Endothelial cell of umbilical vein (primary cell): ENCODE data around the gene PSMB2. TPM values are rescaled to one million over a fixed set of nuclear protein-coding genes. Genes with fewer than 3 reads are reported as not detected.

Source experiments
- BruUV-seq: library from RNA; stranded (reverse); fragments of 400-500 nt; replicated peaks from 2 replicates; lab custom pipeline; 2021; lab: Mats Ljungman, UMichigan
- CTCF ChIA-PET: fragments of 300-600, 350-600 bp; sonication (Branson Sonifier 250); formaldehyde crosslinking; loops from one replicate; lab custom pipeline; 2021; ENCODE audit warnings: antibody characterized with exemption, inconsistent platforms; lab: Charles Lee
- POLR2A ChIA-PET: fragments of 300-600, 350-600 bp; sonication (Branson Sonifier 250); formaldehyde crosslinking; loops from one replicate; lab custom pipeline; 2021; ENCODE audit warnings: antibody characterized with exemption, inconsistent platforms; lab: Charles Lee
- DNase-seq: peaks from one replicate; pipeline ENCODE4 v3.0.0-alpha.2; 2011; ENCODE audit warnings: low read depth, low spot score
- FAIRE-seq: peaks from 2 replicates; lab custom pipeline; 2011; peaks lifted over from hg19 to GRCh38; lab: Jason Lieb, UNC
- H2AFZ ChIP-seq: 2 replicates; pipeline ENCODE4 v1.6.0; 2012; ENCODE audit warnings: low read depth, low read length, control low read depth, inconsistent platforms
- H3K27ac ChIP-seq: 2 replicates; pipeline ENCODE4 v1.5.1; 2011; ENCODE audit warnings: low read depth, mild to moderate bottlenecking, control low read depth, low read length, moderate library complexity; ENCODE audit not compliant: insufficient read depth
- H3K27me3 ChIP-seq, 2 experiments: 2 replicates each; pipeline versions ENCODE4 v1.6.0 to v1.6.1; 2011; ENCODE audit warnings: low read length in 2 of 2, mixed read lengths in 1 of 2; ENCODE audit not compliant: control insufficient read depth in 2 of 2, insufficient read depth in 2 of 2
- H3K36me3 ChIP-seq, 2 experiments: 2 replicates in 1 of 2; 3 replicates in 1 of 2; pipeline ENCODE4 v1.5.1; 2011; ENCODE audit warnings: low read length in 2 of 2, mild to moderate bottlenecking in 1 of 2, moderate library complexity in 1 of 2; ENCODE audit not compliant: control insufficient read depth in 2 of 2, insufficient read depth in 2 of 2; ENCODE audit errors: extremely low read depth in 1 of 2
- H3K4me1 ChIP-seq: 3 replicates; pipeline ENCODE4 v1.5.1; 2011; ENCODE audit warnings: mild to moderate bottlenecking, low read length; ENCODE audit not compliant: control insufficient read depth, insufficient read depth; ENCODE audit errors: extremely low read depth
- H3K4me2 ChIP-seq: 2 replicates; pipeline ENCODE4 v1.6.1; 2011; ENCODE audit warnings: low read length, control low read depth, mixed read lengths; ENCODE audit not compliant: insufficient read depth
- H3K4me3 ChIP-seq, 3 experiments: fragments of 200-600 bp in 1 of 3; sonication (generic), shearing (Covaris generic) in 1 of 3; replicated peaks in 1 of 3; 2 replicates each; pipeline ENCODE4 v1.5.1; 2011 to 2016; ENCODE audit warnings: control low read depth in 3 of 3, low read length in 3 of 3, mild to moderate bottlenecking in 2 of 3, inconsistent platforms in 1 of 3, low read depth in 1 of 3, moderate library complexity in 1 of 3; ENCODE audit not compliant: insufficient read depth in 1 of 3
- H3K79me2 ChIP-seq: 2 replicates; pipeline ENCODE4 v1.6.0; 2012; ENCODE audit warnings: low read length, inconsistent platforms; ENCODE audit not compliant: control insufficient read depth, insufficient read depth
- H3K9ac ChIP-seq: replicated peaks from 2 replicates; pipeline ENCODE3; 2011; ENCODE audit warnings: low read length, control low read depth; ENCODE audit not compliant: insufficient read depth; ENCODE audit errors: extremely low read depth
- H3K9me1 ChIP-seq: replicated peaks from 3 replicates; pipeline ENCODE4 v1.6.0; 2011; ENCODE audit warnings: mild to moderate bottlenecking, low read length; ENCODE audit not compliant: control insufficient read depth, insufficient read depth; ENCODE audit errors: extremely low read depth
- H3K9me3 ChIP-seq: replicated peaks from 2 replicates; pipeline ENCODE4 v1.5.1; 2012; ENCODE audit warnings: low read length, inconsistent platforms; ENCODE audit not compliant: control insufficient read depth, insufficient read depth
- H4K20me1 ChIP-seq: replicated peaks from 2 replicates; pipeline ENCODE3; 2011; ENCODE audit warnings: mild to moderate bottlenecking, low read length; ENCODE audit not compliant: control insufficient read depth, insufficient read depth; ENCODE audit errors: extremely low read depth
- CTCF ChIP-seq, 2 donors: IDR thresholded peaks; 1 replicate in 1 of 2; 2 replicates in 1 of 2; pipeline ENCODE4 v1.5.1; 2011; ENCODE audit warnings: low read length in 2 of 2, mild to moderate bottlenecking in 2 of 2, moderate library complexity in 2 of 2, control low read depth in 1 of 2, inconsistent platforms in 1 of 2, low read depth in 1 of 2; ENCODE audit not compliant: insufficient read depth in 1 of 2; ENCODE audit errors: extremely low read depth in 1 of 2
- GATA2 ChIP-seq: IDR thresholded peaks from 2 replicates; pipeline ENCODE4 v1.7.0; 2011; ENCODE audit warnings: low read depth, mild to moderate bottlenecking, moderate library complexity, mixed read lengths, low read length; ENCODE audit not compliant: insufficient read length, insufficient read depth
- JUN ChIP-seq: IDR thresholded peaks from 2 replicates; pipeline ENCODE4 v1.6.1; 2011; ENCODE audit warnings: borderline replicate concordance, low read depth; ENCODE audit not compliant: insufficient read length, insufficient read depth
- MAX ChIP-seq: IDR thresholded peaks from 2 replicates; pipeline ENCODE4 v1.6.1; 2011; ENCODE audit not compliant: insufficient read depth, insufficient read length
- POLR2A ChIP-seq: IDR thresholded peaks from 2 replicates; pipeline ENCODE4 v1.6.1; 2012; ENCODE audit warnings: low read depth, mild to moderate bottlenecking, control low read depth, low read length
- POLR2AphosphoS5 ChIP-seq: IDR thresholded peaks from 2 replicates; pipeline ENCODE4 v1.6.1; 2012; ENCODE audit warnings: low read depth, mild to moderate bottlenecking, control low read depth, low read length, moderate library complexity; ENCODE audit not compliant: insufficient read depth
- dilution Hi-C: fragments of 300-500 bp; cut with MboI; formaldehyde crosslinking; loops from one replicate; pipeline ENCODE4 v1.15.0; 2019; ENCODE audit warnings: low sequenced_read_pairs; ENCODE audit not compliant: extremely low pct_ligation_motif_present
- intact Hi-C: fragments of 100-400 bp; cut with micrococcal nuclease; formaldehyde crosslinking; loops from one replicate; pipeline ENCODE4 v1.10.0; 2022
- polyA plus RNA-seq, 4 experiments: library from polyadenylated mRNA; depleted of rRNA in 3 of 4; stranded (reverse) in 3 of 4; unstranded in 1 of 4; fragments of >200 nt; gene quantifications; 2 replicates each; pipeline versions ENCODE4 v1.2.1 to v1.2.3, GENCODE V29; 2011 to 2012; ENCODE audit warnings: missing spikeins in 1 of 4
- total RNA-seq: library from RNA; stranded (reverse); gene quantifications from 2 replicates; pipeline ENCODE4 v1.2.3, GENCODE V29; 2021

The PSMB2 gene
- total and polyA plus RNA-seq, 2 donors (not counting 3 experiments of a cell fraction or from before 2014, with no cell fraction given): 93.6 to 118 TPM

GRCh38 chr1:35564037-35564883 is 77.1 kb downstream of the PSMB2 start:
- H3K36me3 ChIP-seq: peaks cover 0 to 4% of the 10 kb centered on the region in 2 experiments
- H3K9me3 ChIP-seq: no peaks in the 10 kb centered on the region
- FAIRE-seq (peak; percentile 90), DNase-seq (peak; percentile 70)
- intact Hi-C loops (loop anchor here (1.0 to 5.0 kb wide), 2 partner anchors 113 to 712 kb away; no protein-coding TSS in a partner anchor), dilution Hi-C loops (no loop called here)
- no peak for TF ChIP-seq JUN
- no peak for TF ChIP-seq GATA2
- TF ChIP-seq POLR2A: no peak
- TF ChIP-seq CTCF (IDR thresholded peaks at IDR 0.05; ENCODE audit: extremely low read depth in 1 of 2, insufficient read depth in 1 of 2, low read depth in 1 of 2, low read length in 2 of 2): peak; percentile 72 to 84
- no peak for TF ChIP-seq POLR2AphosphoS5
- no peak for TF ChIP-seq MAX
- H3K27me3 ChIP-seq: no peaks in the 10 kb centered on the region
- no peaks in the 10 kb centered on the region for H3K4me1 ChIP-seq
- no peak overlapping the region for H3K27ac ChIP-seq
- ChIA-PET CTCF (interaction anchor here (0.5 to 5.6 kb wide), 58 partner anchors 8 to 712 kb away, joined by 3 to 363 read pairs (median 4); partner anchors contain the start of genes CLSPN and TFAP2E), POLR2A (no interaction called here)
- H3K9ac ChIP-seq: no peak overlapping the region
- H3K4me3 ChIP-seq: no peak overlapping the region
- no peak overlapping the region for H3K4me2 ChIP-seq
- no peaks in the 10 kb centered on the region for H4K20me1 ChIP-seq
- BruUV-seq: no TSS peak
- H3K79me2 ChIP-seq: no peaks in the 10 kb centered on the region
- no peaks in the 10 kb centered on the region for H3K9me1 ChIP-seq
- H2AFZ ChIP-seq: no peak overlapping the region
